Endothelial cell of umbilical vein (primary cell): Measurements from ENCODE around the gene QRFP. TPM values are rescaled to one million over a fixed set of nuclear protein-coding genes. Genes with fewer than 3 reads are reported as not detected.

Experiments used
- BruUV-seq: library from RNA; stranded (reverse); fragments of 400-500 nt; replicated peaks from 2 replicates; lab custom pipeline; 2021; lab: Mats Ljungman, UMichigan
- CTCF ChIA-PET: fragments of 300-600, 350-600 bp; sonication (Branson Sonifier 250); formaldehyde crosslinking; loops from one replicate; lab custom pipeline; 2021; ENCODE audit warnings: antibody characterized with exemption, inconsistent platforms; lab: Charles Lee
- POLR2A ChIA-PET: fragments of 300-600, 350-600 bp; sonication (Branson Sonifier 250); formaldehyde crosslinking; loops from one replicate; lab custom pipeline; 2021; ENCODE audit warnings: antibody characterized with exemption, inconsistent platforms; lab: Charles Lee
- DNase-seq: peaks from one replicate; pipeline ENCODE4 v3.0.0-alpha.2; 2011; ENCODE audit warnings: low read depth, low spot score
- FAIRE-seq: peaks from 2 replicates; lab custom pipeline; 2011; peaks lifted over from hg19 to GRCh38; lab: Jason Lieb, UNC
- H2AFZ ChIP-seq: 2 replicates; pipeline ENCODE4 v1.6.0; 2012; ENCODE audit warnings: low read depth, low read length, control low read depth, inconsistent platforms
- H3K27ac ChIP-seq: 2 replicates; pipeline ENCODE4 v1.5.1; 2011; ENCODE audit warnings: low read depth, mild to moderate bottlenecking, control low read depth, low read length, moderate library complexity; ENCODE audit not compliant: insufficient read depth
- H3K27me3 ChIP-seq, 2 experiments: 2 replicates each; pipeline versions ENCODE4 v1.6.0 to v1.6.1; 2011; ENCODE audit warnings: low read length in 2 of 2, mixed read lengths in 1 of 2; ENCODE audit not compliant: control insufficient read depth in 2 of 2, insufficient read depth in 2 of 2
- H3K36me3 ChIP-seq, 2 experiments: 2 replicates in 1 of 2; 3 replicates in 1 of 2; pipeline ENCODE4 v1.5.1; 2011; ENCODE audit warnings: low read length in 2 of 2, mild to moderate bottlenecking in 1 of 2, moderate library complexity in 1 of 2; ENCODE audit not compliant: control insufficient read depth in 2 of 2, insufficient read depth in 2 of 2; ENCODE audit errors: extremely low read depth in 1 of 2
- H3K4me1 ChIP-seq: 3 replicates; pipeline ENCODE4 v1.5.1; 2011; ENCODE audit warnings: mild to moderate bottlenecking, low read length; ENCODE audit not compliant: control insufficient read depth, insufficient read depth; ENCODE audit errors: extremely low read depth
- H3K4me2 ChIP-seq: 2 replicates; pipeline ENCODE4 v1.6.1; 2011; ENCODE audit warnings: low read length, control low read depth, mixed read lengths; ENCODE audit not compliant: insufficient read depth
- H3K4me3 ChIP-seq, 3 experiments: fragments of 200-600 bp in 1 of 3; sonication (generic), shearing (Covaris generic) in 1 of 3; replicated peaks in 1 of 3; 2 replicates each; pipeline ENCODE4 v1.5.1; 2011 to 2016; ENCODE audit warnings: control low read depth in 3 of 3, low read length in 3 of 3, mild to moderate bottlenecking in 2 of 3, inconsistent platforms in 1 of 3, low read depth in 1 of 3, moderate library complexity in 1 of 3; ENCODE audit not compliant: insufficient read depth in 1 of 3
- H3K79me2 ChIP-seq: 2 replicates; pipeline ENCODE4 v1.6.0; 2012; ENCODE audit warnings: low read length, inconsistent platforms; ENCODE audit not compliant: control insufficient read depth, insufficient read depth
- H3K9ac ChIP-seq: replicated peaks from 2 replicates; pipeline ENCODE3; 2011; ENCODE audit warnings: low read length, control low read depth; ENCODE audit not compliant: insufficient read depth; ENCODE audit errors: extremely low read depth
- H3K9me1 ChIP-seq: replicated peaks from 3 replicates; pipeline ENCODE4 v1.6.0; 2011; ENCODE audit warnings: mild to moderate bottlenecking, low read length; ENCODE audit not compliant: control insufficient read depth, insufficient read depth; ENCODE audit errors: extremely low read depth
- H3K9me3 ChIP-seq: replicated peaks from 2 replicates; pipeline ENCODE4 v1.5.1; 2012; ENCODE audit warnings: low read length, inconsistent platforms; ENCODE audit not compliant: control insufficient read depth, insufficient read depth
- H4K20me1 ChIP-seq: replicated peaks from 2 replicates; pipeline ENCODE3; 2011; ENCODE audit warnings: mild to moderate bottlenecking, low read length; ENCODE audit not compliant: control insufficient read depth, insufficient read depth; ENCODE audit errors: extremely low read depth
- CTCF ChIP-seq, 2 donors: IDR thresholded peaks; 1 replicate in 1 of 2; 2 replicates in 1 of 2; pipeline ENCODE4 v1.5.1; 2011; ENCODE audit warnings: low read length in 2 of 2, mild to moderate bottlenecking in 2 of 2, moderate library complexity in 2 of 2, control low read depth in 1 of 2, inconsistent platforms in 1 of 2, low read depth in 1 of 2; ENCODE audit not compliant: insufficient read depth in 1 of 2; ENCODE audit errors: extremely low read depth in 1 of 2
- EZH2 ChIP-seq: IDR thresholded peaks from 2 replicates; pipeline ENCODE4 v1.6.1; 2012; ENCODE audit warnings: borderline replicate concordance, low read depth, mild to moderate bottlenecking, moderate library complexity, low read length, inconsistent platforms; ENCODE audit not compliant: severe bottlenecking
- FOS ChIP-seq: IDR thresholded peaks from 2 replicates; pipeline ENCODE4 v1.6.1; 2011; ENCODE audit warnings: mild to moderate bottlenecking, low read length, moderate library complexity, borderline replicate concordance; ENCODE audit not compliant: insufficient read depth
- GATA2 ChIP-seq: IDR thresholded peaks from 2 replicates; pipeline ENCODE4 v1.7.0; 2011; ENCODE audit warnings: low read depth, mild to moderate bottlenecking, moderate library complexity, mixed read lengths, low read length; ENCODE audit not compliant: insufficient read length, insufficient read depth
- JUN ChIP-seq: IDR thresholded peaks from 2 replicates; pipeline ENCODE4 v1.6.1; 2011; ENCODE audit warnings: borderline replicate concordance, low read depth; ENCODE audit not compliant: insufficient read length, insufficient read depth
- MAX ChIP-seq: IDR thresholded peaks from 2 replicates; pipeline ENCODE4 v1.6.1; 2011; ENCODE audit not compliant: insufficient read depth, insufficient read length
- MYC ChIP-seq: IDR thresholded peaks from one replicate; pipeline ENCODE4 v1.6.1; 2011; ENCODE audit warnings: mild to moderate bottlenecking, low read depth, low read length
- POLR2A ChIP-seq: IDR thresholded peaks from 2 replicates; pipeline ENCODE4 v1.6.1; 2012; ENCODE audit warnings: low read depth, mild to moderate bottlenecking, control low read depth, low read length
- POLR2AphosphoS5 ChIP-seq: IDR thresholded peaks from 2 replicates; pipeline ENCODE4 v1.6.1; 2012; ENCODE audit warnings: low read depth, mild to moderate bottlenecking, control low read depth, low read length, moderate library complexity; ENCODE audit not compliant: insufficient read depth
- dilution Hi-C: fragments of 300-500 bp; cut with MboI; formaldehyde crosslinking; loops from one replicate; pipeline ENCODE4 v1.15.0; 2019; ENCODE audit warnings: low sequenced_read_pairs; ENCODE audit not compliant: extremely low pct_ligation_motif_present
- intact Hi-C: fragments of 100-400 bp; cut with micrococcal nuclease; formaldehyde crosslinking; loops from one replicate; pipeline ENCODE4 v1.10.0; 2022
- polyA plus RNA-seq, 4 experiments: library from polyadenylated mRNA; depleted of rRNA in 3 of 4; stranded (reverse) in 3 of 4; unstranded in 1 of 4; fragments of >200 nt; gene quantifications; 2 replicates each; pipeline versions ENCODE4 v1.2.1 to v1.2.3, GENCODE V29; 2011 to 2012; ENCODE audit warnings: missing spikeins in 1 of 4
- total RNA-seq: library from RNA; stranded (reverse); gene quantifications from 2 replicates; pipeline ENCODE4 v1.2.3, GENCODE V29; 2021

QRFP gene
- total and polyA plus RNA-seq, 2 donors (not counting 3 experiments of a cell fraction or from before 2014, with no cell fraction given) = not detected

- Histone ChIP-seq H3K27ac (no peak overlapping the region), H2AFZ (no peak overlapping the region), H3K9me3 (no peaks in the 10 kb centered on the region), H3K9me1 (no peaks in the 10 kb centered on the region), H3K4me2 (no peak overlapping the region), H3K4me3 (no peak overlapping the region), H3K27me3 (peaks cover 0 to 2% of the 10 kb centered on the region in 2 experiments), H4K20me1 (no peaks in the 10 kb centered on the region), H3K4me1 (no peaks in the 10 kb centered on the region), H3K9ac (no peak overlapping the region), H3K36me3 (no peaks in the 10 kb centered on the region), H3K79me2 (no peaks in the 10 kb centered on the region)
- FAIRE-seq (no peak), DNase-seq (no peak)
- ChIA-PET POLR2A (no interaction called here), CTCF (no interaction called here)
- no TSS peak for BruUV-seq
- TF ChIP-seq JUN (no peak), EZH2 (no peak), CTCF (IDR thresholded peaks at IDR 0.05; ENCODE audit: extremely low read depth in 1 of 2, insufficient read depth in 1 of 2, low read depth in 1 of 2, low read length in 2 of 2) (no peak), GATA2 (no peak), MAX (no peak), FOS (no peak), POLR2A (no peak), POLR2AphosphoS5 (no peak), MYC (no peak)
- intact Hi-C loops (no loop called here), dilution Hi-C loops (no loop called here)
These were observed 9.5 kb upstream of the QRFP start for GRCh38 chr9:130905902-130906734.
